Ascending aorta (tissue), 2 donors: ENCODE measurements around the gene ARHGAP8. TPM values are rescaled to one million over a fixed set of nuclear protein-coding genes. Genes with fewer than 3 reads are reported as not detected.

Experiments used
- DNase-seq, 2 donors: peaks; one replicate each; pipeline ENCODE4 v3.0.0-alpha.2; 2019; ENCODE audit warnings: low spot score in 2 of 2
- H3K27ac ChIP-seq, 2 donors: fragments of 200-600 bp; sonication (generic); one replicate each; pipeline ENCODE4 v1.5.1; 2016 to 2017; ENCODE audit warnings: mild to moderate bottlenecking in 1 of 2
- H3K27me3 ChIP-seq: fragments of 200-600 bp; sonication (generic); one replicate; pipeline ENCODE4 v1.5.1; 2017
- H3K36me3 ChIP-seq, 2 donors: fragments of 200-600 bp; sonication (generic); one replicate each; pipeline ENCODE4 v1.5.1; 2016
- H3K4me1 ChIP-seq, 2 donors: fragments of 200-600 bp; sonication (generic); one replicate each; pipeline ENCODE4 v1.5.1; 2016 to 2017; ENCODE audit warnings: mild to moderate bottlenecking in 1 of 2
- H3K4me3 ChIP-seq, 2 donors: fragments of 200-600 bp; sonication (generic); one replicate each; pipeline ENCODE4 v1.5.1; 2016 to 2017; ENCODE audit warnings: mild to moderate bottlenecking in 1 of 2
- H3K9me3 ChIP-seq, 2 donors: fragments of 200-600 bp; sonication (generic); one replicate each; pipeline ENCODE4 v1.5.1; 2016
- CTCF ChIP-seq, 3 experiments: fragments of 200-600 bp in 2 of 3; fragments of 450-650 bp in 1 of 3; sonication (generic) in 2 of 3; IDR thresholded peaks; one replicate each; pipeline ENCODE4 v1.5.1; 2016 to 2019; ENCODE audit warnings: antibody characterized with exemption in 3 of 3, mild to moderate bottlenecking in 1 of 3, moderate library complexity in 1 of 3
- intact Hi-C: fragments of 100-400 bp; cut with DNase I; formaldehyde crosslinking; loops from one replicate; pipeline ENCODE4 v1.15.1; 2023
- total RNA-seq: library from RNA; depleted of rRNA; stranded (reverse); fragments of >200 nt; gene quantifications from one replicate; pipeline ENCODE4 v1.1.0, GENCODE V29; 2016

Gene ARHGAP8
- total RNA-seq, 1 donor from 2014 or later = not detected

DNA sequence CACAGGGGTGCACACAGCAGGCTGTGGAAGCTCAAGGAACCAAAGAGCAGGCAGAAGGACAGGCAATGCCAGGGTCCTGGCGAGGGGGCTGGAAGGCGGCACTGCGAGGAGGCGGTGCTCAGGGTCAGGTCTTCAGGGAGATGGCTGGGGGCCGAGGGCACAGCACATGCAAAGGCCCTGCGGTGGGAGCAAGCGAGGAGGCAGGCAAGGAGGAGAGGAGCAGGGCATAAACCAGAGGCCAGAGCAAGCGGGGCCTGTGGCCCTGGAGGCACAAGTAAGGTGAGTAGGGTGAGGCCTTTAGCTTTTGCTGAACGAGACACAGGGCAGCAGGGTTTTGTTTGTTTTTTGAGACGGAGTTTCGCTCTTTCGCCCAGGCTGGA is 126.9 kb downstream of the ARHGAP8 start:
- Histone ChIP-seq H3K4me3 (no peak overlapping the region), H3K4me1 (no peaks in the 10 kb centered on the region), H3K36me3 (no peaks in the 10 kb centered on the region), H3K27ac (no peak overlapping the region), H3K9me3 (peaks cover 0 to 9% of the 10 kb centered on the region in 2 donors), H3K27me3 (no peaks in the 10 kb centered on the region)
- intact Hi-C loops = no loop called here
- TF ChIP-seq CTCF (IDR thresholded peaks at IDR 0.05) = no peak
- peak in 1 of 2 donors; percentile 39 for DNase-seq

- no peaks in the 10 kb centered on the region for H3K4me1 ChIP-seq
- peaks cover 0 to 9% of the 10 kb centered on the region in 2 donors for H3K9me3 ChIP-seq
- no peaks in the 10 kb centered on the region for H3K27me3 ChIP-seq
- no peak overlapping the region for H3K27ac ChIP-seq
- no peaks in the 10 kb centered on the region for H3K36me3 ChIP-seq
- DNase-seq = peak in 1 of 2 donors; percentile 47
- no peak overlapping the region for H3K4me3 ChIP-seq
- TF ChIP-seq CTCF (IDR thresholded peaks at IDR 0.05) = no peak
- intact Hi-C loops = no loop called here
Observed at GRCh38 chr22:44880610-44881290, 128.4 kb downstream of the ARHGAP8 start.

DNA sequence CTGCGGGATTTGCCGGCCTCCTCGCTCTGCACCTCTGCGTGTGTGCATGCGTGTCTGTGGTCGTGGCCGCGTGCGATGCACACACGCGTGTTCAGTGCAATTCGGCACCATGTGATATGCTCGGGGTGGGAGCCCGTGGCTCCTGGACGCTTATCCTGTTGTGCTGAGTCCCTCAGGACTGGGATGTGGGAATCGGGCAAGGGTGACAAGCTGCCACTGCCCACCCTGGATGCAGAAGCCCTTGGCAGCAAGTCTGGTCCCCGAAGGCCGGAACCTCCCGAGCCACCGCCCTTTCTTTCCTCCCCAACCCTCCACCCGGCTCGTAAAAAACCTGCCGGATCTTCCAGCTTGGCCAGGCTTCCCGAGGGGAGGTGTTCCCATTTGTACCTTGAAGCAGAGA is 129.2 kb downstream of the ARHGAP8 start:
- peak in 1 of 2 donors; percentile 43 for DNase-seq

GRCh38 chr22:44882226-44882905 is 130.0 kb downstream of the ARHGAP8 start:
- peak in 1 of 2 donors; percentile 33 for DNase-seq
- Histone ChIP-seq H3K4me3 (no peak overlapping the region), H3K36me3 (no peaks in the 10 kb centered on the region), H3K27ac (no peak overlapping the region), H3K9me3 (peaks cover 0 to 4% of the 10 kb centered on the region in 2 donors), H3K4me1 (no peaks in the 10 kb centered on the region), H3K27me3 (no peaks in the 10 kb centered on the region)
- intact Hi-C loops = no loop called here
- TF ChIP-seq CTCF (IDR thresholded peaks at IDR 0.05) = no peak

More for the DNA sequence above, 129.2 kb downstream of the ARHGAP8 start:
- Histone ChIP-seq H3K36me3 (no peaks in the 10 kb centered on the region), H3K9me3 (peaks cover 0 to 9% of the 10 kb centered on the region in 2 donors), H3K4me3 (no peak overlapping the region), H3K4me1 (no peaks in the 10 kb centered on the region), H3K27ac (no peak overlapping the region), H3K27me3 (no peaks in the 10 kb centered on the region)
- intact Hi-C loops = no loop called here
- no peak for TF ChIP-seq CTCF (IDR thresholded peaks at IDR 0.05)

- H3K4me1 ChIP-seq = no peaks in the 10 kb centered on the region
- intact Hi-C loops = no loop called here
- TF ChIP-seq CTCF (IDR thresholded peaks at IDR 0.05) = no peak
- no peak overlapping the region for H3K27ac ChIP-seq
- no peaks in the 10 kb centered on the region for H3K36me3 ChIP-seq
- DNase-seq = peak in 1 of 2 donors; percentile 38
- no peaks in the 10 kb centered on the region for H3K27me3 ChIP-seq
- no peak overlapping the region for H3K4me3 ChIP-seq
- no peaks in the 10 kb centered on the region for H3K9me3 ChIP-seq
Observed at GRCh38 chr22:44883011-44883421, 130.6 kb downstream of the ARHGAP8 start.
